T47D (cell line): ENCODE measurements around the gene AK2.
A peak's percentile ranks its signal among the peaks of the same experiment; 100 is the strongest.

Experiments
- DNase-seq, 2 experiments: peaks; one replicate each; pipeline versions ENCODE4 v3.0.0 to v3.0.0-alpha.2; 2011 to 2012; ENCODE audit warnings: low read depth in 1 of 2, low spot score in 1 of 2
- JUND ChIP-seq: IDR thresholded peaks from 2 replicates; pipeline ENCODE4 v1.6.1; 2012; ENCODE audit warnings: low read depth
- in situ Hi-C: cut with HindIII; loops from 2 replicates; pipeline ENCODE4 v1.10.0; 2016; ENCODE audit warnings: low sequenced_read_pairs, low pct_unique_long_range_greater_than_20kb

Gene AK2

GRCh38 chr1:33022650-33023200 is 14.0 kb downstream of the AK2 start:
- in situ Hi-C loops: no loop called here
- DNase-seq: no peak
- TF ChIP-seq JUND: no peak

GRCh38 chr1:33021567-33022431 is 14.9 kb downstream of the AK2 start:
- in situ Hi-C loops: no loop called here
- TF ChIP-seq JUND: no peak
- DNase-seq: no peak

- TF ChIP-seq JUND: no peak
- in situ Hi-C loops: no loop called here
- DNase-seq: no peak
Measured at GRCh38 chr1:33018112-33018511, 18.6 kb downstream of the AK2 start.

GRCh38 chr1:33017175-33017574 is 19.5 kb downstream of the AK2 start:
- TF ChIP-seq JUND: no peak
- in situ Hi-C loops: no loop called here

GRCh38 chr1:33015216-33015615 is 21.5 kb downstream of the AK2 start:
- no peak for DNase-seq
- no peak for TF ChIP-seq JUND
- in situ Hi-C loops: no loop called here

More at GRCh38 chr1:33017175-33017574, 19.5 kb downstream of the AK2 start:
- DNase-seq: no peak

- DNase-seq: no peak
- no peak for TF ChIP-seq JUND
- in situ Hi-C loops: no loop called here
Measured at GRCh38 chr1:33014464-33015163, 22.1 kb downstream of the AK2 start.

GRCh38 chr1:33013791-33014190 is 22.9 kb downstream of the AK2 start:
- peak in 1 of 2 experiments; percentile 46 for DNase-seq
- TF ChIP-seq JUND: no peak
- in situ Hi-C loops: no loop called here

GRCh38 chr1:33012165-33012564 is 24.5 kb downstream of the AK2 start:
- in situ Hi-C loops: no loop called here
- DNase-seq: no peak
- no peak for TF ChIP-seq JUND

- peak in 1 of 2 experiments; percentile 55 for DNase-seq
- in situ Hi-C loops: no loop called here
- no peak for TF ChIP-seq JUND
Measured at GRCh38 chr1:33010932-33011731, 25.6 kb downstream of the AK2 start.

GRCh38 chr1:33009561-33009960 is 27.1 kb downstream of the AK2 start:
- no peak for TF ChIP-seq JUND
- in situ Hi-C loops: no loop called here
- DNase-seq: no peak

- TF ChIP-seq JUND: peak; percentile 68
- in situ Hi-C loops: no loop called here
- DNase-seq: peak; percentile 47 to 97
Measured at GRCh38 chr1:33008051-33008914, 28.4 kb downstream of the AK2 start.
